Natural killer cell (primary cell): ENCODE results near the gene RERGL. TPM values are rescaled to one million over a fixed set of nuclear protein-coding genes. Genes with fewer than 3 reads are reported as not detected.

Experiments used
- ATAC-seq, 3 donors: fragments of 150-1000 bp in 2 of 3; fragments of 200-7000 bp in 1 of 3; cut with Tn5 transposase; 1 replicate in 1 of 3; 2 replicates in 2 of 3; pipeline ENCODE4 v1.10.0; 2021; ENCODE audit warnings: mild to moderate bottlenecking in 2 of 3, moderate library complexity in 2 of 3
- DNase-seq, 2 donors: peaks; one replicate each; pipeline versions ENCODE4 v3.0.0 to v3.0.0-alpha.2; 2013 to 2021; ENCODE audit warnings: mixed read lengths in 1 of 2
- H3K27ac ChIP-seq: one replicate; pipeline ENCODE4 v1.5.1; 2013; ENCODE audit warnings: mild to moderate bottlenecking, low read length
- H3K27me3 ChIP-seq: one replicate; pipeline ENCODE4 v1.6.1; 2013; ENCODE audit warnings: low read length; ENCODE audit not compliant: control insufficient read depth, insufficient read depth
- H3K36me3 ChIP-seq: one replicate; pipeline ENCODE4 v1.6.1; 2013; ENCODE audit warnings: low read length; ENCODE audit not compliant: control insufficient read depth, insufficient read depth
- H3K4me1 ChIP-seq: one replicate; pipeline ENCODE4 v1.6.1; 2013; ENCODE audit warnings: low read length; ENCODE audit not compliant: control insufficient read depth, insufficient read depth
- H3K4me3 ChIP-seq: one replicate; pipeline ENCODE4 v1.5.1; 2013; ENCODE audit warnings: low read length
- H3K9me3 ChIP-seq: one replicate; pipeline ENCODE4 v1.6.1; 2013; ENCODE audit warnings: low read length; ENCODE audit not compliant: control insufficient read depth, insufficient read depth
- H3K27ac Mint-ChIP-seq, 2 donors: one replicate each; pipeline ENCODE4 v1.8.0; 2022; ENCODE audit warnings: mild to moderate bottlenecking in 2 of 2, mixed read lengths in 2 of 2, moderate library complexity in 1 of 2
- H3K27me3 Mint-ChIP-seq, 2 donors: one replicate each; pipeline ENCODE4 v1.8.0; 2022; ENCODE audit warnings: low read depth in 2 of 2, mixed read lengths in 2 of 2
- H3K36me3 Mint-ChIP-seq: one replicate; pipeline ENCODE4 v1.8.0; 2022; ENCODE audit warnings: mixed read lengths
- H3K4me1 Mint-ChIP-seq, 2 donors: one replicate each; pipeline ENCODE4 v1.8.0; 2022; ENCODE audit warnings: mixed read lengths in 2 of 2
- H3K4me3 Mint-ChIP-seq: one replicate; pipeline ENCODE4 v1.8.0; 2022; ENCODE audit warnings: mild to moderate bottlenecking, moderate library complexity, mixed read lengths
- H3K9me3 Mint-ChIP-seq, 2 donors: one replicate each; pipeline ENCODE4 v1.8.0; 2022; ENCODE audit warnings: mixed read lengths in 2 of 2
- CTCF ChIP-seq: fragments of 200-600 bp; IDR thresholded peaks from one replicate; pipeline ENCODE4 v1.8.0; 2022; ENCODE audit warnings: antibody characterized with exemption
- WGBS: methylation state at CpG from one replicate; pipeline ENCODE4 v1.1.7; 2013; ENCODE audit warnings: missing lambda C conversion rate; ENCODE audit not compliant: insufficient coverage; 5-methylcytosine and 5-hydroxymethylcytosine counted together
- intact Hi-C: fragments of 100-400 bp; cut with micrococcal nuclease; formaldehyde crosslinking; loops from one replicate; pipeline ENCODE4 v1.14.2; 2022
- total RNA-seq, 4 donors: library from RNA; stranded (reverse); fragments of 120-200 nt in 1 of 4; gene quantifications; one replicate each; pipeline versions ENCODE4 v1.2.3 to v1.2.4, GENCODE V29; 2013 to 2022

The RERGL gene
- total RNA-seq: not detected
- total RNA-seq (2013): not detected

GRCh38 chr12:18090093-18090492 lies at the start of gene RERGL:
Gene RERGL, minus strand, starts transcription at chr12:18090193. Its CDS starts 53 bp downstream, at chr12:18090140.
- Histone ChIP-seq H3K27me3 (no peaks in the 10 kb centered on the region), H3K9me3 (no peaks in the 10 kb centered on the region), H3K4me3 (no peak within 1 kb of the TSS), H3K4me1 (no peaks in the 10 kb centered on the region), H3K36me3 (no peaks in the 10 kb centered on the region), H3K27ac (no peak within 1 kb of the TSS)
- intact Hi-C loops: no loop called here
- H3K36me3 Mint-ChIP-seq: no peaks in the 10 kb centered on the region
- 90% methylated on average over 1 of the region's 1 CpG for WGBS
- no peak for TF ChIP-seq CTCF
- H3K4me3 Mint-ChIP-seq: no peak within 1 kb of the TSS
- DNase-seq (no peak), ATAC-seq (no peak)
- H3K27ac Mint-ChIP-seq: no peak within 1 kb of the TSS
- H3K9me3 Mint-ChIP-seq: peaks cover 14 to 15% of the 10 kb centered on the region in 2 donors
- H3K27me3 Mint-ChIP-seq: no peaks in the 10 kb centered on the region
- H3K4me1 Mint-ChIP-seq: no peaks in the 10 kb centered on the region

- no peaks in the 10 kb centered on the region for H3K9me3 ChIP-seq
- no peaks in the 10 kb centered on the region for H3K36me3 ChIP-seq
- no peak overlapping the region for H3K27ac ChIP-seq
- Mint-ChIP-seq H3K4me3 (no peak overlapping the region), H3K9me3 (peaks cover 0 to under 1% of the 10 kb centered on the region in 2 donors), H3K27me3 (no peaks in the 10 kb centered on the region), H3K27ac (no peak overlapping the region), H3K36me3 (no peaks in the 10 kb centered on the region), H3K4me1 (no peaks in the 10 kb centered on the region)
- DNase-seq (no peak), ATAC-seq (no peak)
- intact Hi-C loops: no loop called here
- no peak overlapping the region for H3K4me3 ChIP-seq
- H3K27me3 ChIP-seq: no peaks in the 10 kb centered on the region
- WGBS: 33% methylated on average over 2 of the region's 4 CpGs
- H3K4me1 ChIP-seq: no peaks in the 10 kb centered on the region
- TF ChIP-seq CTCF: no peak
Measured at GRCh38 chr12:18139254-18139653, 49.3 kb upstream of the RERGL start.

GRCh38 chr12:18135509-18135908 lies 45.5 kb upstream of the RERGL start:
- ATAC-seq: no peak
- intact Hi-C loops: no loop called here
- Histone ChIP-seq H3K27me3 (no peaks in the 10 kb centered on the region), H3K27ac (no peak overlapping the region), H3K4me3 (no peak overlapping the region), H3K4me1 (no peaks in the 10 kb centered on the region), H3K9me3 (no peaks in the 10 kb centered on the region), H3K36me3 (no peaks in the 10 kb centered on the region)
- WGBS: 90% methylated on average over 7 of the region's 8 CpGs
- no peak for TF ChIP-seq CTCF
- H3K9me3 Mint-ChIP-seq: peaks cover 4% of the 10 kb centered on the region in 2 donors
- no peak overlapping the region for H3K27ac Mint-ChIP-seq
- no peak for DNase-seq
- H3K27me3 Mint-ChIP-seq: no peaks in the 10 kb centered on the region
- H3K4me1 Mint-ChIP-seq: no peaks in the 10 kb centered on the region
- no peak overlapping the region for H3K4me3 Mint-ChIP-seq
- H3K36me3 Mint-ChIP-seq: no peaks in the 10 kb centered on the region

GRCh38 chr12:18135086-18135485 lies 45.1 kb upstream of the RERGL start:
- Mint-ChIP-seq H3K4me3 (no peak overlapping the region), H3K27me3 (no peaks in the 10 kb centered on the region), H3K36me3 (no peaks in the 10 kb centered on the region), H3K27ac (no peak overlapping the region), H3K9me3 (peaks cover 4% of the 10 kb centered on the region in 2 donors), H3K4me1 (no peaks in the 10 kb centered on the region)
- Histone ChIP-seq H3K36me3 (no peaks in the 10 kb centered on the region), H3K9me3 (no peaks in the 10 kb centered on the region), H3K27me3 (no peaks in the 10 kb centered on the region), H3K27ac (no peak overlapping the region), H3K4me1 (no peaks in the 10 kb centered on the region), H3K4me3 (no peak overlapping the region)
- TF ChIP-seq CTCF: no peak
- 67% methylated on average over 3 of the region's 3 CpGs for WGBS
- intact Hi-C loops: no loop called here
- DNase-seq (no peak), ATAC-seq (no peak)
